IMR-90 (cell line): ENCODE data around the gene C11orf21. TPM values are rescaled to one million over a fixed set of nuclear protein-coding genes. Genes with fewer than 3 reads are reported as not detected.

Source experiments
- ATAC-seq: fragments of 200-7000 bp; cut with Tn5 transposase; 2 replicates; pipeline ENCODE4 v1.9.1; 2020; ENCODE audit warnings: low read depth, mild to moderate bottlenecking, moderate library complexity
- BruUV-seq: library from RNA; stranded (reverse); fragments of 400-500 nt; replicated peaks from 2 replicates; lab custom pipeline; 2021; lab: Mats Ljungman, UMichigan
- CTCF ChIA-PET: fragments of 300-600 bp; formaldehyde crosslinking; extraction: SDS; loops from one replicate; lab custom pipeline; 2021; ENCODE audit warnings: antibody characterized with exemption; lab: Yijun Ruan, JAX
- POLR2A ChIA-PET: fragments of 300-600 bp; sonication (Branson Sonifier 250); formaldehyde crosslinking; loops from one replicate; lab custom pipeline; 2022; ENCODE audit warnings: antibody characterized with exemption; ENCODE audit not compliant: unreplicated experiment; lab: Charles Lee
- DNase-seq: peaks from one replicate; pipeline ENCODE4 v3.0.0; 2013
- H2AFZ ChIP-seq: replicated peaks from 2 replicates; pipeline ENCODE3; 2013; ENCODE audit warnings: low read length, mild to moderate bottlenecking; ENCODE audit not compliant: poor library complexity
- H2AK5ac ChIP-seq: 2 replicates; pipeline ENCODE4 v1.6.1; 2013; ENCODE audit warnings: low read depth, low read length, inconsistent platforms
- H2AK9ac ChIP-seq: replicated peaks from 2 replicates; pipeline ENCODE3; 2013; ENCODE audit warnings: mild to moderate bottlenecking, low read depth, low read length, moderate library complexity; ENCODE audit not compliant: poor library complexity
- H2BK120ac ChIP-seq: 2 replicates; pipeline ENCODE4 v1.6.1; 2013; ENCODE audit warnings: low read depth, low read length, inconsistent platforms
- H2BK15ac ChIP-seq: 3 replicates; pipeline ENCODE4 v1.6.1; 2013; ENCODE audit warnings: low read depth, low read length, inconsistent platforms
- H2BK20ac ChIP-seq: 2 replicates; pipeline ENCODE4 v1.6.1; 2013; ENCODE audit warnings: low read depth, mild to moderate bottlenecking, inconsistent platforms, low read length, moderate library complexity
- H2BK5ac ChIP-seq: 2 replicates; pipeline ENCODE4 v1.6.1; 2013; ENCODE audit warnings: mild to moderate bottlenecking, low read depth, low read length, inconsistent platforms; ENCODE audit not compliant: poor library complexity, severe bottlenecking
- H3K14ac ChIP-seq: replicated peaks from 2 replicates; pipeline ENCODE4 v1.6.1; 2013; ENCODE audit warnings: low read depth, low read length, inconsistent platforms
- H3K18ac ChIP-seq: 2 replicates; pipeline ENCODE4 v1.6.1; 2013; ENCODE audit warnings: low read depth, low read length, control low read depth
- H3K23ac ChIP-seq: 2 replicates; pipeline ENCODE4 v1.6.1; 2013; ENCODE audit warnings: low read depth, low read length, inconsistent platforms
- H3K27ac ChIP-seq: 2 replicates; pipeline ENCODE4 v1.5.1; 2013; ENCODE audit warnings: mild to moderate bottlenecking, control low read depth, low read length; ENCODE audit not compliant: insufficient read depth
- H3K27me3 ChIP-seq: 2 replicates; pipeline ENCODE4 v1.6.1; 2013; ENCODE audit warnings: low read length; ENCODE audit not compliant: control insufficient read depth, insufficient read depth
- H3K36me3 ChIP-seq: 2 replicates; pipeline ENCODE4 v1.6.1; 2013; ENCODE audit warnings: low read length, mixed read lengths; ENCODE audit not compliant: control insufficient read depth, insufficient read depth
- H3K4ac ChIP-seq: 2 replicates; pipeline ENCODE4 v1.6.1; 2013; ENCODE audit warnings: low read depth, low read length, inconsistent platforms
- H3K4me1 ChIP-seq: 2 replicates; pipeline ENCODE4 v1.6.1; 2013; ENCODE audit warnings: low read length, mixed read lengths; ENCODE audit not compliant: control insufficient read depth, insufficient read depth
- H3K4me2 ChIP-seq: 2 replicates; pipeline ENCODE4 v1.6.1; 2013; ENCODE audit warnings: low read depth, mild to moderate bottlenecking, control low read depth, low read length, moderate library complexity
- H3K4me3 ChIP-seq: 2 replicates; pipeline ENCODE4 v1.5.1; 2013; ENCODE audit warnings: low read depth, mild to moderate bottlenecking, control low read depth, low read length, moderate library complexity; ENCODE audit not compliant: insufficient read depth
- H3K56ac ChIP-seq: 2 replicates; pipeline ENCODE4 v1.6.1; 2013; ENCODE audit warnings: low read length, inconsistent platforms; ENCODE audit not compliant: insufficient read depth; ENCODE audit errors: extremely low read depth
- H3K79me1 ChIP-seq, 2 experiments: 2 replicates each; pipeline ENCODE4 v1.6.1; 2013; ENCODE audit warnings: low read length in 2 of 2, inconsistent platforms in 1 of 2, low read depth in 1 of 2
- H3K9ac ChIP-seq: 2 replicates; pipeline ENCODE4 v1.6.1; 2013; ENCODE audit warnings: low read depth, low read length, control low read depth
- H3K9me1 ChIP-seq: 2 replicates; pipeline ENCODE4 v1.6.1; 2013; ENCODE audit warnings: low read length, inconsistent platforms; ENCODE audit not compliant: insufficient read depth
- H3K9me3 ChIP-seq: 2 replicates; pipeline ENCODE4 v1.6.1; 2013; ENCODE audit warnings: low read length; ENCODE audit not compliant: control insufficient read depth, insufficient read depth
- H4K20me1 ChIP-seq: 2 replicates; pipeline ENCODE4 v1.6.1; 2013; ENCODE audit warnings: low read length, inconsistent platforms; ENCODE audit not compliant: insufficient read depth
- H4K5ac ChIP-seq: 2 replicates; pipeline ENCODE4 v1.6.1; 2013; ENCODE audit warnings: mild to moderate bottlenecking, low read depth, low read length, control low read depth
- H4K8ac ChIP-seq, 2 experiments: 2 replicates each; pipeline ENCODE4 v1.6.1; 2013; ENCODE audit warnings: low read depth in 2 of 2, low read length in 2 of 2, control low read depth in 1 of 2, inconsistent platforms in 1 of 2
- H4K91ac ChIP-seq: 2 replicates; pipeline ENCODE4 v1.6.1; 2013; ENCODE audit warnings: low read depth, low read length, inconsistent platforms; ENCODE audit not compliant: insufficient read depth
- FOS ChIP-seq: fragments of 150-350 bp; IDR thresholded peaks from 2 replicates; pipeline ENCODE4 v1.6.1; 2016; ENCODE audit warnings: low read depth, low read length
- MXI1 ChIP-seq: IDR thresholded peaks from 2 replicates; pipeline ENCODE4 v1.6.1; 2012; ENCODE audit warnings: low read depth, mild to moderate bottlenecking, low read length, moderate library complexity, borderline replicate concordance
- NFE2L2 ChIP-seq: fragments of 150-350 bp; IDR thresholded peaks from 2 replicates; pipeline ENCODE4 v1.6.1; 2016; ENCODE audit warnings: low read depth, mild to moderate bottlenecking, low read length
- USF2 ChIP-seq: fragments of 150-350 bp; IDR thresholded peaks from 2 replicates; pipeline ENCODE4 v1.6.1; 2017; ENCODE audit warnings: mild to moderate bottlenecking, antibody characterized with exemption, low read length, low read depth
- WGBS, 2 experiments: methylation state at CpG; one replicate each; pipeline versions ENCODE4 v1.1.5 to v1.1.7; 2013; ENCODE audit warnings: missing lambda C conversion rate in 2 of 2; ENCODE audit not compliant: insufficient read length in 1 of 2; ENCODE audit errors: extremely low coverage in 2 of 2; 5-methylcytosine and 5-hydroxymethylcytosine counted together
- dilution Hi-C: fragments of 300-500 bp; cut with HindIII; formaldehyde crosslinking; loops from one replicate; pipeline ENCODE4 v1.14.3; 2018; ENCODE audit warnings: low sequenced_read_pairs; ENCODE audit not compliant: unreplicated experiment
- in situ Hi-C: fragments of 300-500 bp; cut with MboI; formaldehyde crosslinking; loops from 3 replicates; pipeline ENCODE4 v1.14.3; 2019; ENCODE audit warnings: low sequenced_read_pairs, inconsistent platforms, mixed read lengths
- intact Hi-C: fragments of 100-400 bp; cut with micrococcal nuclease; formaldehyde crosslinking; loops from 2 replicates; pipeline ENCODE4 v1.10.0; 2022
- polyA plus RNA-seq, 3 experiments: library from polyadenylated mRNA; depleted of rRNA; stranded (reverse); fragments of >200 nt; gene quantifications; 2 replicates each; pipeline ENCODE4 v1.2.3, GENCODE V29; 2012; ENCODE audit warnings: low replicate concordance in 1 of 3
- total RNA-seq: library from RNA; depleted of rRNA; stranded (reverse); fragments of >200 nt; gene quantifications from 2 replicates; pipeline ENCODE4 v1.2.3, GENCODE V29; 2012

Gene C11orf21
- total and polyA plus RNA-seq, 2 of the 4 experiments (the other 2 are of a cell fraction): not detected

DNA sequence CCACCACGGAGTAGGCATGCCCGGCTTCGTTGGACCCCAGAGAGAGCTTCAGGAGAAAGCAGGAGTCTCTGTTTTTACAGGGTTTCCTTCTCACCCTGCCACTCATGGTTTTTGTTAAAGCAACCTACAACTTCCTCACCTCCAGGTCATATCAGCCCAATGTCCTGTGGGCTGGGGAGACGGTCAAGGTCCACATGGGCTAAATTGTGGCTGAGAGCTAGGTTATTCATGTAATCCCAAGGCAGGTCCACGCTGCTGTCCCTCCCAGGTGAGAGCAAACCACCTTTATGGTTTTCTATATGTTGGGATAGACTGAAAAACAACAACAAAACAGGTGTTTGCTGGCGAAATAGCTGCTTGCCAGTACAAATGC, 19.6 kb upstream of the C11orf21 start:
- Histone ChIP-seq H2BK20ac (no peak overlapping the region), H3K9ac (no peak overlapping the region), H4K8ac (no peak overlapping the region), H2BK5ac (no peak overlapping the region), H3K27me3 (peaks cover 14% of the 10 kb centered on the region), H3K4me2 (no peak overlapping the region), H3K27ac (no peak overlapping the region), H3K79me1 (no peaks in the 10 kb centered on the region), H3K4ac (no peak overlapping the region), H3K36me3 (no peaks in the 10 kb centered on the region), H3K4me1 (no peaks in the 10 kb centered on the region; the same call in 1 of the 2 replicates), H3K14ac (no peak overlapping the region), H4K20me1 (no peaks in the 10 kb centered on the region), H3K18ac (no peak overlapping the region), H3K9me3 (no peaks in the 10 kb centered on the region; the same call in 1 of the 2 replicates), H4K5ac (no peak overlapping the region), H2BK15ac (no peak overlapping the region), H3K23ac (no peak overlapping the region), H3K4me3 (no peak overlapping the region), H2BK120ac (no peak overlapping the region), H2AFZ (no peak overlapping the region), H3K56ac (no peak overlapping the region), H3K9me1 (no peaks in the 10 kb centered on the region), H2AK5ac (no peak overlapping the region), H4K91ac (no peak overlapping the region), H2AK9ac (no peak overlapping the region)
- ChIA-PET POLR2A (no interaction called here), CTCF (no interaction called here)
- no peak for TF ChIP-seq NFE2L2
- TF ChIP-seq FOS: no peak
- no peak for TF ChIP-seq MXI1
- TF ChIP-seq USF2: no peak
- DNase-seq: no peak
- dilution Hi-C loops: no loop called here
- in situ Hi-C loops: no loop called here
- intact Hi-C loops: no loop called here
- WGBS, 2 experiments: 80% methylated on average over 1 of the region's 6 CpGs; no CpG with 5 or more reads in 1 of the 2 experiments
- no peak for ATAC-seq
- no TSS peak for BruUV-seq
